GM10266 (cell line): ENCODE data around the gene SWSAP1.
A peak's percentile ranks its signal among the peaks of the same experiment; 100 is the strongest.
"Not testable (repeated sequence)": the region's sequence is repeated elsewhere in the genome, so short reads cannot be mapped to it uniquely, and the experiment has no call there.

Experiments
- DNase-seq: peaks from one replicate; pipeline ENCODE4 v3.0.0; 2012; ENCODE audit errors: extremely low spot score
- CTCF ChIP-seq: IDR thresholded peaks from 2 replicates; pipeline ENCODE4 v1.5.1; 2012; ENCODE audit warnings: mild to moderate bottlenecking, low read depth; ENCODE audit not compliant: control insufficient read depth, insufficient read depth; ENCODE audit errors: missing control alignments

The SWSAP1 gene

GRCh38 chr19:11335449-11336146 lies 38.9 kb upstream of the SWSAP1 start:
- DNase-seq = no peak
- TF ChIP-seq CTCF = no peak

GRCh38 chr19:11337080-11337479 lies 37.4 kb upstream of the SWSAP1 start:
- TF ChIP-seq CTCF = no peak
- DNase-seq = no peak

GRCh38 chr19:11338121-11338520 lies 36.3 kb upstream of the SWSAP1 start:
- no peak for TF ChIP-seq CTCF
- DNase-seq = no peak

- DNase-seq = no peak
- no peak for TF ChIP-seq CTCF
Observed at GRCh38 chr19:11338569-11339253, 35.8 kb upstream of the SWSAP1 start.

GRCh38 chr19:11339254-11340098 lies 35.0 kb upstream of the SWSAP1 start, which contains the start of gene RAB3D:
Gene RAB3D (minus strand): TSS chr19:11339657. CDS start chr19:11337399, 2,258 bp downstream.
- peak; percentile 95 for DNase-seq
- no peak for TF ChIP-seq CTCF

GRCh38 chr19:11340099-11340467 lies 34.4 kb upstream of the SWSAP1 start:
- DNase-seq = not testable (repeated sequence)

- no peak for DNase-seq
- TF ChIP-seq CTCF = no peak
Observed at GRCh38 chr19:11342429-11342828, 32.0 kb upstream of the SWSAP1 start.
